ENCODE data around the gene LRCH4. TPM values are rescaled to one million over a fixed set of nuclear protein-coding genes. Genes with fewer than 3 reads are reported as not detected.

The LRCH4 gene
- total and polyA plus RNA-seq, 2 of the 13 experiments (the other 11 are each of a cell fraction or from before 2014, with no cell fraction given): 7.0 to 9.3 TPM

- TF ChIP-seq ZNF574 (CRISPR knock-in tag; IDR thresholded peaks at IDR 0.05): 0 out of 2 replicates have a peak, but pooled peaks have one; percentile 17
- TF ChIP-seq PBX2 (CRISPR knock-in tag; IDR thresholded peaks at IDR 0.05): no peak
- TF ChIP-seq ZNF331 (CRISPR knock-in tag; IDR thresholded peaks at IDR 0.05): peak; percentile 57; the same call in 1 of the 2 replicates
- no peak for TF ChIP-seq RORA (CRISPR knock-in tag; IDR thresholded peaks at IDR 0.05)
- TF ChIP-seq ZFP36 (IDR thresholded peaks at IDR 0.05; ENCODE audit: borderline replicate concordance, low read depth, low read length, partially characterized antibody): no peak
Observed at GRCh38 chr7:100544386-100544785, 41.5 kb downstream of the LRCH4 start (continued).

- ATAC-seq: no peak
- Histone ChIP-seq H3K4me1 (ENCODE audit: insufficient read depth, low read length) (peaks cover 74% of the 10 kb centered on the region), H3K9ac (ENCODE audit: insufficient read depth, low read depth, low read length) (peak overlapping the region; percentile 63), H3K79me2 (ENCODE audit: insufficient read depth, low read length) (peaks cover 71% of the 10 kb centered on the region), H3K9me3 (ENCODE audit: low read length) (no peaks in the 10 kb centered on the region), H3K36me3 (replicated peaks in 1 of 2; ENCODE audit: control insufficient read depth in 1 of 2, insufficient read depth in 2 of 2, low read length in 2 of 2) (peaks cover 0 to 14% of the 10 kb centered on the region in 2 experiments; a peak in 4 of 5 replicates), H3K4me2 (ENCODE audit: low read depth, low read length) (peak overlapping the region; percentile 86), H2AFZ (ENCODE audit: low read length) (no peak overlapping the region), H4K20me1 (ENCODE audit: insufficient read depth, low read length) (no peaks in the 10 kb centered on the region), H3K27ac (ENCODE audit: extremely low read length, insufficient read depth, low read length) (peak overlapping the region; percentile 94), H3K4me3 (replicated peaks in 1 of 3; ENCODE audit: insufficient read depth in 1 of 3, low read depth in 2 of 3, low read length in 3 of 3) (peak overlapping the region; percentile 38 to 43 (median 39); a peak in 5 of 6 replicates), H3K27me3 (ENCODE audit: control insufficient read depth in 1 of 2, insufficient read depth in 2 of 2, low read length in 2 of 2) (no peaks in the 10 kb centered on the region; a peak in 1 of 5 replicates)
- ChIA-PET POLR2A (interaction anchor here (2.4 kb wide), 1 partner anchor 65 kb away, joined by 9 read pairs; the partner anchor contains the start of gene TSC22D4), CTCF (ENCODE audit: low intra/inter-chr PET ratio, low total read pairs) (no interaction called here)
- no TSS peak for BruUV-seq (replicated peaks)
- FAIRE-seq: no peak
- intact Hi-C loops (cut with micrococcal nuclease; ENCODE audit: unreplicated experiment) (no loop called here), in situ Hi-C loops (cut with HindIII; ENCODE audit: extremely low pct_ligation_motif_present, low pct_unique_long_range_greater_than_20kb) (no loop called here)
- WGBS (ENCODE audit: low lambda C conversion rate): 11% methylated on average over 1 of the region's 1 CpG
- TF ChIP-seq ZBTB38 (CRISPR knock-in tag; IDR thresholded peaks at IDR 0.05) (no peak), ELF3 (CRISPR knock-in tag; IDR thresholded peaks at IDR 0.05) (no peak), BORCS8-MEF2B (CRISPR knock-in tag; IDR thresholded peaks at IDR 0.05) (no peak), TOPORS (CRISPR knock-in tag; IDR thresholded peaks at IDR 0.05) (no peak), AGO2 (optimal IDR thresholded peaks at IDR 0.05; ENCODE audit: low read depth, low read length) (peak; percentile 33), KAT8 (CRISPR knock-in tag; IDR thresholded peaks at IDR 0.05) (0 out of 2 replicates have a peak, but pooled peaks have one; percentile 1), ZNF550 (CRISPR knock-in tag; IDR thresholded peaks at IDR 0.05; ENCODE audit: borderline replicate concordance) (no peak), HOXA7 (CRISPR knock-in tag; IDR thresholded peaks at IDR 0.05) (no peak), WIZ (CRISPR knock-in tag; IDR thresholded peaks at IDR 0.05) (no peak), DRAP1 (CRISPR knock-in tag; IDR thresholded peaks at IDR 0.05) (0 out of 2 replicates have a peak, but pooled peaks have one; percentile 1), SETDB1 (CRISPR knock-in tag; IDR thresholded peaks at IDR 0.05; ENCODE audit: borderline replicate concordance) (no peak), SAP130 (CRISPR knock-in tag; IDR thresholded peaks at IDR 0.05; ENCODE audit: low read depth) (0 out of 2 replicates have a peak, but pooled peaks have one; percentile 0), KDM5A (IDR thresholded peaks at IDR 0.05; ENCODE audit: borderline replicate concordance, low read length) (peak; percentile 19; the same call in 1 of the 2 replicates), RBFOX2 (IDR thresholded peaks at IDR 0.05; ENCODE audit: low read depth, low read length) (peak; percentile 77)
- DNase-seq (ENCODE audit: low spot score): no peak
Observed at GRCh38 chr7:100543586-100543985, 42.3 kb downstream of the LRCH4 start.

Measured in HepG2 (cell line).